Osteocyte (in vitro differentiated cells): ENCODE results near the gene NDST1. TPM values are rescaled to one million over a fixed set of nuclear protein-coding genes. Genes with fewer than 3 reads are reported as not detected.
A peak's percentile ranks its signal among the peaks of the same experiment; 100 is the strongest.

Experiments
- DNase-seq: peaks from one replicate; pipeline ENCODE4 v3.0.0; 2021; ENCODE audit warnings: mixed read lengths; ENCODE audit not compliant: unreplicated experiment; ENCODE audit errors: extremely low spot score
- H3K27ac Mint-ChIP-seq: one replicate; pipeline ENCODE4 v1.8.0; 2021; ENCODE audit warnings: mild to moderate bottlenecking, mixed read lengths; ENCODE audit not compliant: unreplicated experiment
- H3K27me3 Mint-ChIP-seq: one replicate; pipeline ENCODE4 v1.8.0; 2021; ENCODE audit warnings: mixed read lengths; ENCODE audit not compliant: unreplicated experiment
- H3K36me3 Mint-ChIP-seq: one replicate; pipeline ENCODE4 v1.8.0; 2021; ENCODE audit warnings: mixed read lengths; ENCODE audit not compliant: unreplicated experiment
- H3K4me1 Mint-ChIP-seq: one replicate; pipeline ENCODE4 v1.8.0; 2021; ENCODE audit warnings: mixed read lengths; ENCODE audit not compliant: unreplicated experiment
- H3K4me3 Mint-ChIP-seq: one replicate; pipeline ENCODE4 v1.8.0; 2021; ENCODE audit warnings: mild to moderate bottlenecking, moderate library complexity, mixed read lengths; ENCODE audit not compliant: unreplicated experiment
- H3K9me3 Mint-ChIP-seq: one replicate; pipeline ENCODE4 v1.8.0; 2021; ENCODE audit warnings: mixed read lengths; ENCODE audit not compliant: unreplicated experiment
- CTCF ChIP-seq: fragments of 200-600 bp; sonication (generic); IDR thresholded peaks from 2 replicates; pipeline ENCODE4 v1.5.0; 2021; ENCODE audit warnings: antibody characterized with exemption, mild to moderate bottlenecking, moderate library complexity
- total RNA-seq: library from RNA; stranded (reverse); gene quantifications from 2 replicates; pipeline ENCODE4 v1.2.1, GENCODE V29; 2021

Gene NDST1
- total RNA-seq, 1 donor from 2014 or later = 110 TPM

- no peak overlapping the region for H3K27ac Mint-ChIP-seq
- no peak overlapping the region for H3K4me3 Mint-ChIP-seq
- no peak for TF ChIP-seq CTCF
- no peaks in the 10 kb centered on the region for H3K27me3 Mint-ChIP-seq
- H3K36me3 Mint-ChIP-seq = peaks cover 23% of the 10 kb centered on the region
- no peaks in the 10 kb centered on the region for H3K9me3 Mint-ChIP-seq
- no peak for DNase-seq
- H3K4me1 Mint-ChIP-seq = peaks cover 11% of the 10 kb centered on the region
Measured at GRCh38 chr5:150532996-150533395, 25.1 kb downstream of the NDST1 start.

GRCh38 chr5:150534811-150535210, 26.9 kb downstream of the NDST1 start:
- DNase-seq = no peak
- TF ChIP-seq CTCF = no peak
- H3K4me1 Mint-ChIP-seq = peaks cover 2% of the 10 kb centered on the region
- no peaks in the 10 kb centered on the region for H3K27me3 Mint-ChIP-seq
- no peak overlapping the region for H3K27ac Mint-ChIP-seq
- peaks cover 34% of the 10 kb centered on the region for H3K36me3 Mint-ChIP-seq
- no peaks in the 10 kb centered on the region for H3K9me3 Mint-ChIP-seq
- H3K4me3 Mint-ChIP-seq = no peak overlapping the region

DNA sequence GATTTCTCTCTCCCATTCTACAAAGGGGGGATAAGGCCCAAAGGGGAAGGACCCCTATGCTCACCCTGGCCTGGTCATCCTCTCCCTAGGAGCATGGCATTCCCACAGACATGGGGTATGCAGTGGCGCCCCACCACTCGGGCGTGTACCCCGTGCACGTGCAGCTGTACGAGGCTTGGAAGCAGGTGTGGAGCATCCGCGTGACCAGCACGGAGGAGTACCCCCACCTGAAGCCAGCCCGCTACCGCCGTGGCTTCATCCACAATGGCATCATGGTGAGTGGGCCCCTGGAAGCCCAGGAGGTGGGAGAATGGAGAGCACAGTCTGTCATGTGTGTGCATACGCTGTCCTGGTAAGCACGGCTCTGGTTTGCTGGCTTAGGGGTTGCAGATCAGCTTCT, 27.7 kb downstream of the NDST1 start:
- TF ChIP-seq CTCF = no peak
- Mint-ChIP-seq H3K9me3 (no peaks in the 10 kb centered on the region), H3K27ac (no peak overlapping the region), H3K36me3 (peaks cover 40% of the 10 kb centered on the region), H3K4me1 (peaks cover 8% of the 10 kb centered on the region), H3K27me3 (no peaks in the 10 kb centered on the region), H3K4me3 (no peak overlapping the region)
- no peak for DNase-seq

DNA sequence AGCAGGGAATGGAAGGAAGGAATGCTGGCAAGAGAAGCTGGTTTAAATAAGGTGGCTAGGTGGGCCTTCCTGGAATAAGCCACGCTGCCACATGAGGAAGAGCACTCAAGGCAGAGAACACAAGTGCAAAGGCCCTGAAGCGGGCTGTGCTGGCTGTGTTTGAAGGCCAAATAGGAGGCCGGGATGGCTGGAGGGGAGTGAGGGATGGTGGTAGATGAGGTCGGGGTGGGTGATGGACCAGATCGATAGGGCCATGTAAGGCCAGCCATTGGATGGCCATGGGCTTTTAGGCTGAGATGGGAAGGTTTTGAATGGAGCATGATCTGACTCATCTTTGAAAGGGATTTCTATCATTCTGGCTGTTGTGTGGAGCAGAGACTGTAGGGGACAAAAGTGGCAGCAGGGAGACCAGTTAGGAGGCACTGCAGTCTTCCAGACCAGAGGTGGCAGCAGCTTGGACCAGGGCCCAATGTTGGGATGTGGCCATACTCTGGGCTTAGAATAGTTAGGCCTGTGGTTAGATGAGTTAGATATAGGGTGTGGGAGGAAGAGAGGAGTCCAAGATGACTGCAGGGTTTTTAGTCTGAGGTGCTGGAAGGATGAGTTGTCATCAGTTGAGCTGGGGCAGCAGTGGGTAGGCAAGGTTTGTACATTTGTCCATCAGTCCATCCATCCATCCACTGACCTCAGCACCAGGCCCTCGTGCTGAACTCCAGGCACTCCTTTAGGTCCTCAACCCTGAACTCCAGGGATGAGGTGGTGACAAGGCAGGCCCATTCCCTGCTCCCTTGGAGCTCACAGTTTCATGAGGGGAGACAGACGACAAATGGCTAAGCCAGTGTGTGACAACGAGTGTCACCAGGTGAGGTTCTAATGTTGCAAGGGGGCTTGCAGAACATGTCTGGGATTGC, 30.3 kb downstream of the NDST1 start:
- H3K36me3 Mint-ChIP-seq = peaks cover 41% of the 10 kb centered on the region
- no peaks in the 10 kb centered on the region for H3K9me3 Mint-ChIP-seq
- no peak for DNase-seq
- peak overlapping the region; percentile 42 for H3K27ac Mint-ChIP-seq
- TF ChIP-seq CTCF = no peak
- no peak overlapping the region for H3K4me3 Mint-ChIP-seq
- no peaks in the 10 kb centered on the region for H3K27me3 Mint-ChIP-seq
- H3K4me1 Mint-ChIP-seq = peaks cover 21% of the 10 kb centered on the region

- no peaks in the 10 kb centered on the region for H3K27me3 Mint-ChIP-seq
- peaks cover 46% of the 10 kb centered on the region for H3K36me3 Mint-ChIP-seq
- no peak for TF ChIP-seq CTCF
- peaks cover 21% of the 10 kb centered on the region for H3K4me1 Mint-ChIP-seq
- no peak overlapping the region for H3K4me3 Mint-ChIP-seq
- no peak for DNase-seq
- H3K9me3 Mint-ChIP-seq = no peaks in the 10 kb centered on the region
- no peak overlapping the region for H3K27ac Mint-ChIP-seq
Measured at GRCh38 chr5:150539206-150539605, 31.3 kb downstream of the NDST1 start.
